GM19239 (cell line): ENCODE results near the gene CCDC63.

Experiments used
- DNase-seq: peaks from one replicate; pipeline ENCODE4 v3.0.0; 2011; ENCODE audit warnings: low spot score; ENCODE audit not compliant: insufficient read length
- FAIRE-seq: peaks from 2 replicates; lab custom pipeline; 2011; peaks lifted over from hg19 to GRCh38; lab: Jason Lieb, UNC

The CCDC63 gene

GRCh38 chr12:110917467-110917866 lies 70.7 kb downstream of the CCDC63 start:
- DNase-seq (no peak), FAIRE-seq (no peak)

GRCh38 chr12:110917961-110918360 lies 71.2 kb downstream of the CCDC63 start:
- DNase-seq (no peak), FAIRE-seq (no peak)

- DNase-seq, result no peak
- FAIRE-seq, result no peak
Measured at GRCh38 chr12:110919720-110920119, 72.9 kb downstream of the CCDC63 start.

GRCh38 chr12:110920324-110920910 lies 73.6 kb downstream of the CCDC63 start, which contains the start of gene MYL2:
MYL2 (minus strand) TSS chr12:110920579; CDS start chr12:110920529, 50 bp downstream.
- no peak for FAIRE-seq

GRCh38 chr12:110921262-110921661 lies 74.5 kb downstream of the CCDC63 start:
- no peak for DNase-seq
- FAIRE-seq, result no peak

More at GRCh38 chr12:110920324-110920910, 73.6 kb downstream of the CCDC63 start, which contains the start of gene MYL2:
- DNase-seq, result no peak

GRCh38 chr12:110922652-110923051 lies 75.9 kb downstream of the CCDC63 start:
- no peak for FAIRE-seq
- DNase-seq, result no peak

GRCh38 chr12:110923192-110923591 lies 76.4 kb downstream of the CCDC63 start:
- FAIRE-seq, result no peak
- no peak for DNase-seq

- no peak for FAIRE-seq
Measured at GRCh38 chr12:110923692-110924334, 77.0 kb downstream of the CCDC63 start.

GRCh38 chr12:110927546-110927945 lies 80.8 kb downstream of the CCDC63 start:
- DNase-seq (no peak), FAIRE-seq (no peak)

More at GRCh38 chr12:110923692-110924334, 77.0 kb downstream of the CCDC63 start:
- no peak for DNase-seq

GRCh38 chr12:110928700-110929099 lies 81.9 kb downstream of the CCDC63 start:
- DNase-seq (no peak), FAIRE-seq (no peak)

- DNase-seq (no peak), FAIRE-seq (no peak)
Measured at GRCh38 chr12:110929818-110930217, 83.0 kb downstream of the CCDC63 start.

- FAIRE-seq (no peak), DNase-seq (no peak)
Measured at GRCh38 chr12:110930348-110931314, 83.8 kb downstream of the CCDC63 start.

- no peak for FAIRE-seq
- no peak for DNase-seq
Measured at GRCh38 chr12:110931315-110931728, 84.5 kb downstream of the CCDC63 start.

- FAIRE-seq, result no peak
- no peak for DNase-seq
Measured at GRCh38 chr12:110932046-110932445, 85.3 kb downstream of the CCDC63 start.

GRCh38 chr12:110933326-110933974 lies 86.7 kb downstream of the CCDC63 start:
- FAIRE-seq, result no peak

GRCh38 chr12:110934093-110934852 lies 87.5 kb downstream of the CCDC63 start:
- no peak for DNase-seq
- no peak for FAIRE-seq

More at GRCh38 chr12:110933326-110933974, 86.7 kb downstream of the CCDC63 start:
- DNase-seq, result no peak

GRCh38 chr12:110935588-110935987 lies 88.8 kb downstream of the CCDC63 start:
- FAIRE-seq (no peak), DNase-seq (no peak)

- FAIRE-seq (no peak), DNase-seq (no peak)
Measured at GRCh38 chr12:110936367-110937103, 89.7 kb downstream of the CCDC63 start.
